GM18873 (cell line): ENCODE measurements around the gene TLR3.
"Not testable (repeated sequence)": the region's sequence is repeated elsewhere in the genome, so short reads cannot be mapped to it uniquely, and the experiment has no call there.

Experiments
- ATAC-seq: cut with Tn5 transposase; IDR thresholded peaks from one replicate; pipeline ENCODE4 v1.9.1; 2021; ENCODE audit warnings: mild to moderate bottlenecking, moderate library complexity, moderate number of reproducible peaks; ENCODE audit not compliant: unreplicated experiment, low FRiP score

TLR3 gene

DNA sequence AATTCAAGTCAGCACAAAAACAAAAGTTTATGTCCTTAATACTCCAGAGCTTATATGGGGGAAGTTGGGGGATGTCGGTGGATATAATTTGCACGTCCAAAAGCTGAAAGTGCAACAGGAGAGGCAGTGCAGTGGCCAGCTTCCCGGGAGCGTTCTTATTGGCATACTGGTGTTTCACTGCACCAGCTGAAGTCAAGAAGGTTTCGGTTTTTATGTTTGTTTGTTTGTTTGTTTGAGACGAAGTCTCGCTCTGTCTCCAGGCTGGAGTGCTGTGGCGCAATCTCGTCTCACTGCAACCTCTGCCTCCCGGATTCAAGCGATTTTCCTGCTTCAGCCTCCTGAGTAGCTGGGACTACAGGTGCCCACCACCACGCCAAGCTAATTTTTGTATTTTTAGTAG, 28.6 kb upstream of the TLR3 start:
- ATAC-seq = no peak

DNA sequence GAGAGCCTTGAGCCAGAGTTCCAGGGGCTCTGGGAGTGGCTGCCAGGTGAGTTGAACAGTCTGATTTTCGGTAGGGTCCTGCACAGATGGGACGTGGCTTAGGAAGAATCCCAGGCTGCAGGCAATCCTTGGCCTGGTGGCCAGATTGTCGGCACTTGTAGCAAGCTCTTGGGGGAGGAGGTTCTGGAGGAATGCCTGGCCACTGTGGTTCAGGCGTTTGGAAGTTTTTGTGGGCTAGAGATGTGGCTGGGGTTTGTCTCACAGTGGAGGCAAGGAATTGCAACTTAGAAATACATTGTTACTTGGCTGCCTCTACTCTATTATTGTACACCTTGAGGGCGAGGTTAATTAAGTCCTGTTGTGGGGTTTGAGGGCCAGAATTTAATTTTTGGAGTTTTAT, 21.5 kb upstream of the TLR3 start:
- not testable (repeated sequence) for ATAC-seq

- not testable (repeated sequence) for ATAC-seq
Measured at GRCh38 chr4:186050135-186050534, 18.8 kb upstream of the TLR3 start.

DNA sequence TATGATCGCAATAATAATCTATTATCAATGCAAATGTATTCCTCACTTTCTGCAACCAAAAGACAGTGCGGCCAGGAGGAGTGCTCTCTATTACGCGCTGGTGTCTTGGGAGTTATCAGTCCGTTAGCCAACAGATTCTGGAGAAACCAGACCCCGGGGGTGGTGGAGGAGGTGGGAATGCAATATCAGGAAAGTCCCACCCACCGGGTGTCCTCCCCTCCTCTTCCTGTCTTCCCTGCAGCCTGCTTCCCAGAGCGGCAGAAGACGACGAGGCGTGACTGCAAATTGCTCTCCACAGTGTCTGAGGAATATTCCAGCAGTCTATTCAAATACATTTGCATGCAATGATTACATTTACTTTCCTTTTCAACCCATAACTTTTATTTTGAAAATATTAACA, 17.9 kb upstream of the TLR3 start:
- no peak for ATAC-seq

DNA sequence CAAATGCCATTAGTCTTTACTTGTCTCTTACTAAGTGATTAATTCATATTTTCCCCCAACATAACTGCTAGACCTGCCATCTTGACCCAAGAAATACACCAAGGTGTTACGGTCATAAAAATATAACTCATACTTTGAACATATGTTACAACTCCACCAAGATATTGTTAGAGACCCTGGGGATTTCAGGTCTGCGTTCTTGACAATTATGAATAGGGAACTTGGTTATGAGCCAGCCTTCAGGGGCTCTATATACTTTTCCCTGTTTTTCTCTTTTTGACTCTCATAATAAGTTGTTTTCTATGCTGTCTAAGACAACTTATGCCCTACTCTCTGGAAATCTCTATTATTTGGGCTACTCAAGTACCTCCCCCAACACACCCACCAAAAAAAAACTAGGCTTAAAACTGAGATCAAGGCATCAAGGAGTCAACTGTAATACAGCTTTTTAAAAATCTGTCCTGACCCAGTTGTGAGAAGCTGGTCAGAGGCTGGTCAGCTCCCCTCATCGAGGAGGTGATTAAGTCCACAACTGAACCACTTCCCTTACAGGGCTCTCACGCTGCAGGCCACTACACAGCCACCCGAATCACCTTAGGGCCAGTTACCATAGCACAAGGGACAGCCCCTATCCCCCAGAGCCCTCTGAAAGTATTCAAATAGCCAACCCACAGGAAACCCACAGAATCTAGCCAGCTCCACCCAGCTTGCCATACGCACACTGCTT, 10.5 kb upstream of the TLR3 start:
- peak; percentile 99 for ATAC-seq

DNA sequence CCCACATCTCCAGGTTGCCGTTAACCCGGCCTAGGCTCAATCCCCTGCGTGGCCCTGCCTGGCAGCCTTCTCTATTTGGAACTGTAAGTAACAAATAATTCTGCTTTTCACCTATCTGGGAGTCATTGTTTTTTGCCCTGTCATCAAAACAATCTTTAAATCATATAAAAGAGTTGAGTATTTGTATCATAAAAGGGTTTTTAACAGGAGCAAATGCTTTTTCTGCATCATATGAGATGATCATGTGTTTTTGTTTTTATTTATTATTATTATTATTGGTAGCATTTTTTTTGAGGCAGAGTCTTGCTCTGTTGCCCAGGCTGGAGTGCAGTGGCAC, 10.0 kb upstream of the TLR3 start:
- ATAC-seq = no peak

DNA sequence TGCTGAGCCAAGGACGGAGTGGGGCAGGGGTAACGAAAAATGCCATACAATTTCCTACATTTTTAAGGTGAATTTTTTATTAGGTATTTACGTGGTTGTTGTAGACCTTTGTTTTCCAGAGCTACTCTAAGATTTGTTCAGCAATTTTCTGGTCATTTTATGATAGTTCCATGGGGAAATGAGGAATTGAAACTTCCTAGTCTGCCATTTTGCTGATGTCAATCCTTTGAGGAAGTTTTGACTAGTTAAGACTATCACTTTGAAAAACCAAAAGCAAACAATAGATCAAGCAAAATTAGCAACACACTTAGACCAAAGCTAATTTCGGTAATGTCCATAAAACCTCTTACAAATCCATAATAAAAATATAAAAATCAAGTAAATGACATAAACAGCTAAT, 7.0 kb upstream of the TLR3 start:
- ATAC-seq = no peak

DNA sequence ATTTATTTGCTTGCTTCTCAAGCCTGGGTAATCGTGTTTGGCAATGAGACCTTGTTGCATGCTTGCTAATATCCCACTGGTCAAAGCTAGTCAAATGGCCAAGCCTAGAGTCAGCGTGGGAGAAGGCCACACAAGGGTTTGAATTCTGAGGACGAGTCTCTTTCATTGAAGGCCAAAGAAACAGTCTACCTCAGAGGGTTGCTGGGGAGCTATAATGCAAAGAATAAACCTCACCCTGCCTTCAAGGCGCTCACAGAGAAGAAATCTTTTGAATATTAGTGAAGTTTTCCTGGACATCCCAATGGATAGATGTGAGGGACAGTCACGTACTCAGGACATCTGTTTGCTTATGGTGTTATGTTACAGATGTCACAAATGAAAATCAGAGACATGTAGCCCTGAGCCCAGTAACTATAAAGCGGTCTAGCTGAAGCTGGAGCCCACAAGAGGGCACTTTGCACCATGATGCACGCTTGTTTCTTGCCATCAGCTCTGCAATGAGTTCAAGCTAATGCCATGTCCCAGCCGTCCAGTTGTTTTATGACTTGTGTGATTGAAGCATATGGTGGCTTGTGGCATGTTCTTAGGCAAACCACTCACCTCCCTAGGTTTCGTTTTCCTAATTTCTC, 1.1 kb upstream of the TLR3 start:
- ATAC-seq = peak; percentile 81

DNA sequence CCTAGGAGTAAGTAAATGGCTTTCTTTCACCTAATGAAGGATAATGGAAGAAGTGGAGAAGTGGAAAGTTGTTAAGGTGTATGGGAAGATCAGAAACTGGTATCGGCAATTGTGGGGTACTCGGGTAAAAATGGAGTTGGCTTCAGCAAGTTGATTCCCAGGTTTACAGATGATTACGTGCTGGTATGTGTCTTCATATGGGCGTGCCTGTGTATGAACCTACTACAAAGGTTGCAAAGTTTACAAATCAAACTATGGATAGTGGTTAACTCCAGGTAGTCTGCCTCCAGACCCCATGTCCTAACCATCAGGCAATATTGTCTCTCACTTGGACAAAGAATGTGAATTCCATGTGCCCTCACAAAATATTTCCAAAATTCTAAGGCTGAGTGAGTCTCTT, 773 bp downstream of the TLR3 start:
- no peak for ATAC-seq

DNA sequence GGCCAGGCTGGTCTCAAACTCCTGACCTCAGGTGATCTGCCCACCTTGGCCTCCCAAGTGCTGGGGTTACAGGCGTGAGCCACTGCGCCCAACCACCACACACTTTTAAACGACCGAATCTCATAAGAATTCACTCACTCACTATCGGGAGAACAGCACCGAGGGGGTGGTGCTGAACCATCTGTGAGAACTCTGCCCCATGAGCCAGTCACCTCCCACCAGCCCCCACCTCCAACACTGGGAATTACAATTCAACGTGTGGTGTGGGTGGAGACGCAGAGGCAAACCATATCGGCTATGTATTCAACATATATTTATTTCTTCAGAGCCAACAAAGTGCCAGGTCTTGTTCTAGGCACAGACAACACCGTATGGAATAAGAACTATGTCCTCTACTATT, 3.6 kb downstream of the TLR3 start:
- ATAC-seq = no peak

- no peak for ATAC-seq
Measured at GRCh38 chr4:186074189-186074588, 5.2 kb downstream of the TLR3 start.

- no peak for ATAC-seq
Measured at GRCh38 chr4:186078981-186079638, 10.2 kb downstream of the TLR3 start.

GRCh38 chr4:186079694-186080093, 10.7 kb downstream of the TLR3 start:
- no peak for ATAC-seq

DNA sequence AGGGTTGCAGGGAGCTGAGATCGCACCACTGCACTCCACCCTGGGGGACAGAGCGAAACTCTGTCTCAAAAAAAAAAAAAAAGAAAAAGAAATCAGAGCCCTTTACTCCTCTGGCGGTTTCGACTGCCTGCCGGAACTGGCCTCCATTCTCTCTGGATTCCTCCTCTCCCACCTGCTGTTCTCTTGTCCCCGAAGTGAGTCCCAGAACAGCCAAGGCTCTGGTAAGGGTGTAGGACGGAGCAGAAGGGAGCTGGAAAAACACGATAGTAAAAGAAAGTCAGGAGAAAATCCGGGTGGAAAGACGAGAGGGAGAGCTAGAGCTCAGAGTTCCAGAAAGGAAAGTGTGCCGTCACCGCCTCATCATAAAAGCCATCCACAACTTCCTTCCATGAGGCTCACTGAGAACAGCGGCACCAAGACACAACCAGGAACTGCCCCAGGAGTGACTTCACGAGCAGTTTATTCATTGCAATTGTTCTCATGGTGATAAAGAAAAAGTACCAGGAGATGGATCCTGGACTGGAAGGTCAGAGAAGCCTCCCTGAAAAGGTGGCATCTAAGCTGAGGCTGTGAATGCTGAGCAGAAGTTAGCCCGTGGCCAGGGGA, 12.3 kb downstream of the TLR3 start:
- no peak for ATAC-seq

DNA sequence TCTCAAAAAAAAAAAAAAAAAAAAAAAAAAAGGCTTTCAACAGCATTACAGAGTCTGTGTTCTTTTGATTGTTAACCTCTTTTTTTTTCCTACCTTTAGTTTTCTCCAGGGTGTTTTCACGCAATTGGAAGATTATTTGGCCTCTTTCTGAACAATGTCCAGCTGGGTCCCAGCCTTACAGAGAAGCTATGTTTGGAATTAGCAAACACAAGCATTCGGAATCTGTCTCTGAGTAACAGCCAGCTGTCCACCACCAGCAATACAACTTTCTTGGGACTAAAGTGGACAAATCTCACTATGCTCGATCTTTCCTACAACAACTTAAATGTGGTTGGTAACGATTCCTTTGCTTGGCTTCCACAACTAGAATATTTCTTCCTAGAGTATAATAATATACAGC, 13.3 kb downstream of the TLR3 start:
- ATAC-seq = no peak

DNA sequence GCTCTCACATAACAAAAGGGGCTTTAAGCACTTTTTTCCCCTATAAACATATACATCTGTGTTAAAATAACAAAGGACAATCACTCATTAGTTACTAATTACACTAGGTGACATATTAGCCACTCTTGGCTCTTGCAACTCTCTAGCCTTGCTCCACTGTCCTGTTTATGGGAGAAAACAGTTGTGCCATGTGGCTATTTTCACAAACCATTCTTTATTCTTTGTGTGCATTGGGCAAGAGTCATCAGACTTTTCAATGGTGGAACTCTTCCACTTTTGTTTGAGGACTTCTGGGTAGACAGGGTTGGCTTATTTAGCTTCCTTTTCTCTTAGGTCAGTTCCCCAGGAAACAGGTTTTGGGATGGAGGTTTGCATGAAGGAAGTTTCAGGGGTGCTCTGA, 19.6 kb downstream of the TLR3 start:
- no peak for ATAC-seq

DNA sequence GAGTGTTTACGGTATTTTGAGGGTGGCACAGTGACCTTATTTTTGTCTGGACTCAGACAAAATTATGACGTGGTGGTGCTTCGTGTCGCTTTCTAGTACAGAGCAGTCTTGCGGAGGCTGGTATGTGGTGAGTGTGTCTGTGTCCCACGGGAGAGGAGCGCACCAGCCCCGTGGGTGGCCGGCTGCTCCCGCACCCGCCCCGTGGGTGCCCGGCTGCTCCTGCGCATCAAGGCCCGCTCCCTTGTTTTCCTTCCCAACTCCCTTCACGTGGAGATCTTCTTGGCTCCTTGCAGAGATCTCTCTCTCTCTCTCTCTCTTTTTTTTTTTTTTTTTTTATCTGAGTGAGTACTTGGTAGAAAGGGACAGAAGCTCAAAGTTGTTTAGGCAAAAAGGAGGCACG, 23.3 kb downstream of the TLR3 start:
- no peak for ATAC-seq

DNA sequence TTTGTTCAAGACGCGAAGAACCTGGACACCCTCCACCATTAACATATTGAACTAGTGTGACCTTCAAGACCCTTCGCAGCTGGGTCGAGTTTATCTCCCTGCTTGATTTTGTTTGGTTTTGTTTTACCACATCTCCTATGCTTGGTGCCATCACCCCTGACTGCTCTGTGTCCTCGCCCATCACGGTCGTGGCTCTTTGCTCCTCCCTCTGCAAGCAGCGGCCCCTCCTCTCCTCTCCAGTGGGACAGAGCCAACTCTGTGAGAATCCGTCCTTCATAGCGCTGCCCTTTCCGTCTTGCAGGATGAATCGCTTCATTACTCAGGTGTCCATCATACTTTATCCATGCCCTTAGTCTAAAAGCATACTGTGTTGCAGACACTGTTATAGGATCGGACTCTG, 26.4 kb downstream of the TLR3 start:
- no peak for ATAC-seq

DNA sequence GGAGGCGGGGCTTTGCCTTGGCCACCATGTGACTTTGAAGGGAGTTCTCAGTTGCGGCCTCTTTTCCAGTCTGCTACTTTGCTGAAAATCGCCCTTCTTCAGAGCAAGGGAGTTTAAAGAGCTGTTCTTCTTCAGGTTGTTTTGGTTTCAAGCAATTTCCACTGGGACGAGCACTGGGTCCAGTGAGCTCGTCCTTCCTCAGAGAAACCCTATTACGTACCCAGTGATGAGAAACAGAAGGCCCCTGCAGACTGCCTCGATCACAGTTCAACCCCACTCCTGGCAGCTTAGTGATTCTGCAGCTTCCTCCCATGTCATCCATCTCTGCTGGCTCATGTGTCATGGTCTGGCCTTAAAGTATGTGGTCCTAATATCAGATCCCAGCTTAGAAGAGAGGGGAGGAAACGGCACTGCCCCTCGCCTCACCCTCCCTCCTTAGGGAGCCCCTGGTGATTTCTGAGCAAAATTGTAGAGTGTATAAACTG, 27.8 kb downstream of the TLR3 start:
- no peak for ATAC-seq

GRCh38 chr4:186097386-186097785, 28.4 kb downstream of the TLR3 start:
- no peak for ATAC-seq

DNA sequence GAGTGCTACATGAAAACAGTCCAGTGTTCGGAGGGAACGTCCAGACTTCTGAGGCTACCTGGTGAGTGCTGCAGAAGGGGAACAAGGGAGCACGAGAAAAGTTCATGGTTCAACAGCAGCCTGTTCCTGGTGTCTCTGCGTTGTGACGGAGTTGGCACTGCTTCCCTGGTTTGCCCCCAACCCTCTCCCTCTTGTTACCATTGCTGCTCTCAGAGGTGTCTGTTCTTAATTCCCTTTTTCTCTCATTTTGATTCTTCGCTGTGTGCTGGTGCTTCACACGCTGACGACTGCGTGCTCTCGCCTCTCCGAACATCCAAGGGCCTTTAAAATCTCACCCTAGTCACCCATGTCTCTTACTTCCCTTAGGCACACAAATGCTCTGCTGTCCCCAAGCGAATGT, 34.0 kb downstream of the TLR3 start:
- no peak for ATAC-seq
